ENCODE measurements around the gene WNT8B. TPM values are rescaled to one million over a fixed set of nuclear protein-coding genes. Genes with fewer than 3 reads are reported as not detected.

WNT8B gene
- total RNA-seq, 1 experiment from 2014 or later = not detected

DNA sequence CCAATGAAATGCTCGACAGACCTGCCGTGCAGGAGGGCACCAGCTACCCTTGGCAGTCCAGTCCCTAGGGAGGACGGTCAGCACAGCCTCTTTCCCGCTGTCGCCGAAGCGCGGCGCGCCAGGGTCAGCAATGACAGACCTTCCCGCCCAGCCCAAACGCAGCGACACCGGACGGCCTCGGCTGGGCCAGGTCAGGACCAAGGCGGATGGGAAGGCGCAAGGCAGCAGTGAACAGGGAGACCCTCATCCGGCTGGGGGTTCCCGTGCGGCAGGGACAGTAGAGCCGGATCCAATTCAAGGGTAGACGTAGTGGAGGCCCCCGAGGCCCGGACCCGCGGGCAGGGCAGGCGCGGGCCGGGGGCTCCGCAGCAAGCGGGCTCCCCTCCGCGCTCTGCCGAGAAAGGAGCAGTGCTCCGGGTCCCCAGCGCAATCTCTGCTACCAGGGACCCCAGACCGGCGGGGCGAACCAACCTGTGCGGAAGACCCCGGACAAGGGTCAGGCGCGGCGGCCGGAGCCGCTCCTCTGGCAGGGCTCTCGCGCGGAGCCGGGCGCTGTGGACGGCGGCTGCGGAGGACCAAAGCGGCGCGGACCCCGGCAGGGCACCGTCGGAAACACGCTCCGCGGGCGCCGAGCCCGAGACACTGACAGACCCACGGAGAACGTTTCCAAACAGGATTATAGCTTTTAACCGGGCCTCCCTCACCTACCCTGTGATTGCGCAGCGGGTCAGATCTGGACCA lies 56.7 kb downstream of the WNT8B start, which contains the start of gene SEC31B:
Gene SEC31B (minus strand): TSS at position 551 of the 741 bp plus-strand sequence. CDS start 2,909 bp downstream, outside the sequence.
- no peaks in the 10 kb centered on the region for H3K4me1 ChIP-seq
- H3K36me3 ChIP-seq = peaks cover 10% of the 10 kb centered on the region
- no peak within 1 kb of the TSS for H3K4me3 ChIP-seq
- no peak within 1 kb of the TSS for H3K27ac ChIP-seq
- no peaks in the 10 kb centered on the region; the same call in 1 of the 2 replicates for H3K9me3 ChIP-seq (replicated peaks)
- no peak for DNase-seq
- H3K27me3 ChIP-seq = no peaks in the 10 kb centered on the region

DNA sequence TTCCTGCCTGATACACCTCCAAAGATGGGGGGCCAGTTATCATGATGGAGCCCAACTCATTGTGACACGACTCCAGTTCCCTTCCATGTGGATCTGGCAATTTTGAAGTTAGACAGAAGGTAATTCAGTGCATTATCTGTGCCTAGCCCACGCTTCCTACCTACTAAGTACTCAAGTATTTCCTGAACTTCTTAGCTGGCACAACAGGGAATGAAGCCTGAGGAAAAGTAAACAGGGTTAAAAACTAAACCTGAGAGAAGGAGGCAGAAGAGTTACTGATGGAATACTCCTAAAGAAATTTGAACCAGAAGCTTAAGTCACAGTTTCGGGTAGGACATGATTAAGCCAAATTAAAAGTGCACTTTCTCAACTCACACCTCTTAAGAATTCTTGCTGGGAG lies 58.0 kb downstream of the WNT8B start:
- Histone ChIP-seq H3K27ac (no peak overlapping the region), H3K27me3 (no peaks in the 10 kb centered on the region), H3K4me1 (no peaks in the 10 kb centered on the region), H3K9me3 (replicated peaks) (no peaks in the 10 kb centered on the region; the same call in 1 of the 2 replicates), H3K4me3 (no peak overlapping the region), H3K36me3 (peaks cover 17% of the 10 kb centered on the region)
- no peak for DNase-seq

DNA sequence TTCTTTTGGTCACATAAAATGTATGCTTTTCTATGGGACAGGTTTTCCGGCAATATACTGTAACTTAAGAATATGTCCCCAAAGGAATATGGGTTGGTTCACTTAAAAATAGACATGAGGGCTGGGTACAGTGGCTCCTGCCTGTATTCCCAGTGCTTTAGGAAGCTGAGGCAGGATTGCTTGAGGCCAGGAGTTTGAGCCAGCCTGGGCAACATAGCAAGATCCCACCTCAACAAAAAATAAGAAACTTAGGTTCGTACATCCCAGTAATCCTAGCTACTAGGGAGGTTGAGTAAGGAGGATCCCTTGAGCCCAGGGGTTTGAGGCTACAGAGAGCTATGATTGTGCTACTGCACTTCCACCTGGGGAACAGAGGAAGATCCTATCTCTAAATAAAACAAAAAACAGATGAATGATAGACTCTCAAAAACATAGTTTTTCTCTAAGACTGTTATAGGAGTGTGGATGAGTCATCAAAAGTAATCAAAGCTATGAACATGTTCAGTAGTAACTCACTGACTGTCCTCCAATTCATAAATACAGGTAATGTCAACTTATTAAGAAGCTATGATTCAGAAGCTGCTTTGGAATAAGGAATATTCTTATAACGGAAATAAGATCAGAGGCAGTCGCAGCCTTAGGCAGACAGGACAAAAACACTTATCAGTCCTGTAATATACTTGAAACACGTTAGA lies 59.4 kb downstream of the WNT8B start:
- Histone ChIP-seq H3K4me3 (no peak overlapping the region), H3K4me1 (no peaks in the 10 kb centered on the region), H3K27ac (no peak overlapping the region), H3K36me3 (peaks cover 30% of the 10 kb centered on the region), H3K27me3 (no peaks in the 10 kb centered on the region), H3K9me3 (replicated peaks) (no peaks in the 10 kb centered on the region; the same call in 1 of the 2 replicates)
- DNase-seq = no peak

DNA sequence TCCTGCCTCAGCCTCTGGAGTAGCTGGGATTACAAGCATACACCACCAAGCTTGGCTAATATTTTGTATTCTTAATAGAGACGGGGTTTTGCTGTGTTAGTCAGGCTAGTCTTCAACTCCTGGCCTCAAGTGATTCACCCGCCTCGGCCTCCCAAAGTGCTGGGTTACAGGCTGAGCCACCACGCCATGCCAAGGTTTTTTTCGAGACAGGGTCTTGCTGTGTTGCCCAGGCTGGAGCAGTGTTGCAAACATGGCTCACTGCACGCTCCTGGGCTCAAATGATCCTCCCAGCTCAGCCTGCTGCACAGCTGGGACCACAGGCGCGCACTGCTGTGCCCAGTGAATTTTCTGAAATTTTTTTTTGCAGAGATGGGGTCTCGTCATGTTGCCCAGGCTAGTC lies 60.1 kb downstream of the WNT8B start:
- Histone ChIP-seq H3K27ac (no peak overlapping the region), H3K4me1 (no peaks in the 10 kb centered on the region; the same call in 1 of the 2 replicates), H3K9me3 (replicated peaks) (no peaks in the 10 kb centered on the region; the same call in 1 of the 2 replicates), H3K36me3 (peaks cover 31% of the 10 kb centered on the region), H3K27me3 (no peaks in the 10 kb centered on the region), H3K4me3 (no peak overlapping the region)
- no peak for DNase-seq

DNA sequence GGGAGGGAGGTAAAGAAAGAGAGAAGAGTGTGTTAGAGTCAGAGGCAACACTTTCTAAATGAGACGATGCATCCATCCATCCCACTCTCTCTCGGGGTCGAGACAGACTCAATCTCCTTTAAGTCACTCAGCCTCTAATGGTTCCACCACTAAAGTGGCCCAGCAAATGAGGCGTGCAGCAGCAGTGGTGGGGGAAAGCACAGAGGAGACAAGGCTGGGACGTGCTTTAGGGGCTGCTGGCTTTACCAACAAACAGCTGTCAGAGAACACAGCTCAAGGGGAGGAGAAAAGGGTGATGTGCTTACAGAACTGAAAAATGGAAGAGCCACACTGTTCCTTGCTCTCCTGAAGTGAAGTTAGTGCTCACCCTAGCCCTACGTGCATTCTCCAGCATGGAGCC lies 61.4 kb downstream of the WNT8B start:
- Histone ChIP-seq H3K4me1 (peaks cover 8% of the 10 kb centered on the region; the same call in 1 of the 2 replicates), H3K27ac (no peak overlapping the region), H3K9me3 (replicated peaks) (no peaks in the 10 kb centered on the region), H3K27me3 (no peaks in the 10 kb centered on the region), H3K4me3 (no peak overlapping the region), H3K36me3 (peaks cover 31% of the 10 kb centered on the region)
- no peak for DNase-seq

DNA sequence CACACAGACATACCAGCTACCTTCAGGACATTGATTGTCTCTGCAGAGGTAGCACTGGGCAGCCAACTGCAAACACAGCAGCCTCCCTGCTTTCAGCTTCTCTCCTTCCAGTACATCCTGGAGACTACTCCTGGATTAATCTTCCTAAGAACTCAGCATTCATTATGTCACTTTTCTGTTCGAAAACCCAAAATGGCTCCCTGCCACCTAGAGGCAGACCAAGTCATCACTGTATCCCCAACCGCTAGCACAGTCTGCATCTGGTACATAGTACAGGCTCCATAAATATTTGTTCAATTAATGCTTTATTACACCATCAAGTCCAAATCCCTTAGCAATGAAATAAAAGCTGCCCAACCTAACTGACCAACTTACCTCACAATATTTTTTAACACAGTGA lies 61.8 kb downstream of the WNT8B start:
- no peaks in the 10 kb centered on the region for H3K27me3 ChIP-seq
- no peak for DNase-seq
- H3K27ac ChIP-seq = no peak overlapping the region
- no peaks in the 10 kb centered on the region for H3K9me3 ChIP-seq (replicated peaks)
- no peak overlapping the region for H3K4me3 ChIP-seq
- H3K4me1 ChIP-seq = peaks cover 8% of the 10 kb centered on the region; the same call in 1 of the 2 replicates
- H3K36me3 ChIP-seq = peaks cover 31% of the 10 kb centered on the region

DNA sequence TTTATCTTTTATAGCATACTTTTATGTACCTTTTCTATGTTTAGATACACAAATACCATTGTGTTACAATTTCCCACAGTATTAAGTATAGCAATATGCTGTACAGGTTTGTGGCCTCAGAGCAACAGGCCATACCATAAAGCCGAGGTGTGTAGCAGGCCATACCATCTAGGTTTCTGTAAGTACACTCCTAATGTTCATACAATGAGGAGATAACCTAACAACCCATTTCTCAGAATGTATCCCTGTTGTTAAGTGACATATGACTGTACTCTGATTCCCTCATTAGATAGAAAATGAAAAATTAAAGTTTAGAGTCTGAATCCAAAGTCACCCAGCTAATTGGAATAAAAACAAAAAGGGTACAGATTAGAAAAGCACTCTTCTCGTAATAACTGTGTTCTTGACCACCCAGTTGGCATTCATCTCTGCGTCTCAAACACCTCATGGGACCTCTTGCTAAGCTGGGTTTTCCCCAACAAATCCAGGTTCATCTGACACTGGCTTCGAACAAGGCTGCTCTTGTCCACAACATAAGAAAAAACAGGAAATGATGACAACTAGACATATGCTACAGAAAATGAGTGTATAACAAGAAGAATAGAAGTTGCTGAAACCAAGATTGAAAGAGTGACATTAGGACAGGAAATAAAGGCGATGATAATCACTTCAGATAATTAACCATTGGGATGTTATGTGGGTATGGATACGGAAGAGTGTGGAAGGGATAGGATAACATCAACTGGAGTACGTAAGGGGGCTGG lies 65.5 kb downstream of the WNT8B start:
- H3K36me3 ChIP-seq = peaks cover 29% of the 10 kb centered on the region
- H3K27ac ChIP-seq = peak overlapping the region; percentile 45; the same call in 1 of the 2 replicates
- no peaks in the 10 kb centered on the region for H3K9me3 ChIP-seq (replicated peaks)
- H3K4me3 ChIP-seq = peak overlapping the region; percentile 79
- no peak for DNase-seq
- H3K27me3 ChIP-seq = no peaks in the 10 kb centered on the region
- H3K4me1 ChIP-seq = peaks cover 13% of the 10 kb centered on the region

DNA sequence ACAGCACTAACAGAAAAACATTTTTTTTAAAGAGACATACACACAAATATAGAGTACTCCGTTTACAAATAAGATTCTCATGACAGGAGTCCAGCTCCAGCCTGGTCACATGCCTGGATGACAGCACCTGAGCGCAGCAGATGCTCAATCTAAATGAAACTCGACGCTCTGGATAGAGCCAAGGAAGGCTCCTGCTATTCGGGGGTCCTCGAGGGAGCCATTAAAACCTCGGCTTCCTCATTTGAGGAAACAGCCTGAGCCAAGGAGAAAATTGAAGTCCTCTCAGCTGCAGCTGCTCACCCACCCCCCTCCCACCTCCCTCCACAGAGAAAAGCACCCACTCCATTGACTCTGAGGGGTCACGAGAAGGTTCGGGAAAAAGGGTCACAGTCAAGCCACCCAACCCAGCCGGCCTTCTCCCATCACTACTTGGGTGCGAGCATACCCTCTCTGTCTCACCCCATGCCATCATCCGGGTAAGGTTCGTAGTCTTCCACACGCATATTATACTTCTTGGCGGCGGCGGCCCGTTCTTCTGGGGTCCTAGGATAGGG lies 66.2 kb downstream of the WNT8B start:
- peak overlapping the region; percentile 79 for H3K4me3 ChIP-seq
- DNase-seq = peak; percentile 36 to 48
- no peaks in the 10 kb centered on the region for H3K9me3 ChIP-seq (replicated peaks)
- no peaks in the 10 kb centered on the region for H3K27me3 ChIP-seq
- peak overlapping the region; percentile 45 for H3K27ac ChIP-seq
- H3K36me3 ChIP-seq = peaks cover 22% of the 10 kb centered on the region
- H3K4me1 ChIP-seq = peaks cover 13% of the 10 kb centered on the region

DNA sequence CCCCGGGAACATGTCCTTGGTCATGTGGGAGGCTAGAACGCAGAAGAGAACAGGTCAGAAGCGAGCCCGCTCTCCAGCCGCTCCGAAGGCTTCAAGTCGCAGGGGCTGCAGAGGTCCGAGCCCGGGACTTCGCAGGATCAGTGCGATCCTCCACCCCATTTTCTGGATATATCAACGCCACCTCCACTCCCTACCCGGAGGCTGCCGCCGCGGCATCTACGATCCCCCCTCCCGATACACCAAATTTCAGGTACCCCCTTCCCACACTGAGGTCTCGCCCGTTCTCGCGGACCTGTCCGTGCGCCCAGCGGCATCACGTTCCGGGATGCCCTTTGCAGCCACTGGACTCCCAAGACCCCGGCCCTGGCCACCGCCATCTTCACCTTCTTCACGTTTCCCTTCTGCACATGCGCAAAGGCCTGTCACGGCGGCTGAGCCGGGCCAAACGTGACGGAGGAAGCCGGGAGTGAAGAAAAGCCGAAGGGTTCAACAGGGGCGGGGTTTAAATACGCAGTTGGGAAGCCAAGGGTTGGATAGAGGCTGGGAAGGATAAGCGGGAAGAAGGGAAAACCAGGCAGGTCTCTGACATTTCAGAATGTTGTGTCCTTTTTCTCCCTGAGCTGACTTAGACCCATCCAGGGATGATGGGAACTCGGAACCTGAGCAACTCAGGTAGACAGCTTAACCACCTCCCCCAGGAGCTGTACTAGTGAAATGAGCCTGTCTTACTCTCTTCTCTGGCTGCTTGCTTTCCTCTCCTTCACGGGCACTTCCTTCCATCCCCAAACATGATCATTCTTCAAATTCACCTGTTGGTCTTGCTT lies 66.9 kb downstream of the WNT8B start, which contains the start of gene NDUFB8:
Gene NDUFB8 (minus strand): TSS at position 397 of the 824 bp plus-strand sequence. CDS start 20 bp downstream, at position 377.
- peak; percentile 92 to 95 for DNase-seq
- no peaks in the 10 kb centered on the region for H3K9me3 ChIP-seq (replicated peaks)
- H3K4me1 ChIP-seq = peaks cover 15% of the 10 kb centered on the region
- H3K27me3 ChIP-seq = no peaks in the 10 kb centered on the region
- H3K4me3 ChIP-seq = peak within 1 kb of the TSS; percentile 79
- peaks cover 19% of the 10 kb centered on the region for H3K36me3 ChIP-seq
- peak within 1 kb of the TSS; percentile 45 for H3K27ac ChIP-seq

DNA sequence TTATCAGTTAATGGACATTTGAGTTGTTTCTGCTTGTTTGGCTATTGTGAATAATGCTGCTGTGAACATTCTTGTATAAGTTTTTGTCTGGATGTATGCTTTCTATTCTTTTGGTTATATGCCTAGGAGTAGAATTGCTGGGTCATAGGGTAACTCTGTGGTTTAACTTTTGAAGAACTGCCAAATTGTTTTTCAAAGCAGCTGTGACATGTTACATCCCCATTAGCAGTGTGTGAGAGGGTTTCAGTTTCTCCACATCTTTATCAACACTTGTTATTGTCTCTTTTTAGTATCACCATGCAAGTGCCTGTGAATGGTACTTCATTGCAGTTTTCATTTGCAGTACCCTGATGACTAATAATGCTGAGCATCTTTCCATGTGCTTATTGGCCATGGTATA lies 69.0 kb downstream of the WNT8B start:
- no peak overlapping the region for H3K27ac ChIP-seq
- H3K9me3 ChIP-seq (replicated peaks) = no peaks in the 10 kb centered on the region
- no peak overlapping the region for H3K4me3 ChIP-seq
- peaks cover 26% of the 10 kb centered on the region for H3K4me1 ChIP-seq
- H3K36me3 ChIP-seq = peaks cover 6% of the 10 kb centered on the region; the same call in 1 of the 2 replicates
- H3K27me3 ChIP-seq = no peaks in the 10 kb centered on the region
- DNase-seq = peak in 1 of 2 experiments; percentile 24

Other genes with a start within 250 kb of the WNT8B start
- 19.2 and 21.7 TPM in 2 replicates for gene CHUK, start 233.4 kb upstream of the WNT8B start, total RNA-seq (2014; rRNA removed; shearing (Covaris generic))
- 51.7 and 57.2 TPM in 2 replicates for gene CWF19L1, start 195.4 kb upstream of the WNT8B start, total RNA-seq (2014; rRNA removed; shearing (Covaris generic))
- 55.5 and 59.7 TPM in 2 replicates for gene BLOC1S2, start 176.3 kb upstream of the WNT8B start, total RNA-seq (2014; rRNA removed; shearing (Covaris generic))
- not detected in 2 replicates for gene PKD2L1, start 132.8 kb upstream of the WNT8B start, total RNA-seq (2014; rRNA removed; shearing (Covaris generic))
- 421 and 427 TPM in 2 replicates for gene SCD, start 115.8 kb upstream of the WNT8B start, total RNA-seq (2014; rRNA removed; shearing (Covaris generic))
- gene SEC31B, start 56.9 kb downstream of the WNT8B start, total RNA-seq (2014; rRNA removed; shearing (Covaris generic)) = 2.2 and 4.6 TPM in 2 replicates
- 293 and 330 TPM in 2 replicates for gene NDUFB8, start 66.9 kb downstream of the WNT8B start, total RNA-seq (2014; rRNA removed; shearing (Covaris generic))
- 18.1 and 25.1 TPM in 2 replicates for gene HIF1AN, start 72.9 kb downstream of the WNT8B start, total RNA-seq (2014; rRNA removed; shearing (Covaris generic))